Frontal cortex (tissue), 4 donors: ENCODE data around the gene RPL10. TPM values are rescaled to one million over a fixed set of nuclear protein-coding genes. Genes with fewer than 3 reads are reported as not detected.
A peak's percentile ranks its signal among the peaks of the same experiment; 100 is the strongest.
"Not testable (repeated sequence)": the region's sequence is repeated elsewhere in the genome, so short reads cannot be mapped to it uniquely, and the experiment has no call there.

Experiments used
- DNase-seq, 2 donors: peaks; one replicate each; pipeline ENCODE4 v3.0.0; 2012; ENCODE audit warnings: low spot score in 2 of 2
- FAIRE-seq: peaks from 2 replicates; lab custom pipeline; 2012; peaks lifted over from hg19 to GRCh38; lab: Jason Lieb, UNC
- total RNA-seq: library from RNA; depleted of rRNA; stranded (reverse); fragments of >200 nt; gene quantifications from one replicate; pipeline ENCODE4 v1.2.3, GENCODE V29; 2014
- donor health status: control.
- donor health status: control.
- donor health status: control.

RPL10 gene
- total RNA-seq, 1 donor from 2014 or later: 2,273 TPM

GRCh38 chrX:154374313-154375155 lies 23.6 kb upstream of the RPL10 start, which contains the start of gene FLNA:
Gene FLNA, minus strand, starts transcription at chrX:154374634. Its CDS starts 3,389 bp downstream, at chrX:154371245.
- peak in 1 of 2 donors; percentile 45 for DNase-seq
- no peak for FAIRE-seq

- DNase-seq (no peak), FAIRE-seq (no peak)
Observed at GRCh38 chrX:154375156-154375504, 23.0 kb upstream of the RPL10 start.

- DNase-seq (no peak), FAIRE-seq (no peak)
Observed at GRCh38 chrX:154376774-154377173, 21.4 kb upstream of the RPL10 start.

- no peak for DNase-seq
Observed at GRCh38 chrX:154378059-154378798, 19.9 kb upstream of the RPL10 start.

GRCh38 chrX:154378799-154379568 lies 19.2 kb upstream of the RPL10 start, which contains the start of gene EMD:
Gene EMD, plus strand, starts transcription at chrX:154379295. Its CDS starts 190 bp downstream, at chrX:154379485.
- peak; percentile 86 to 93 for DNase-seq
- peak; percentile 34 for FAIRE-seq

More at GRCh38 chrX:154378059-154378798, 19.9 kb upstream of the RPL10 start:
- no peak for FAIRE-seq

GRCh38 chrX:154379569-154379951 lies 18.6 kb upstream of the RPL10 start:
- DNase-seq (no peak), FAIRE-seq (no peak)

GRCh38 chrX:154380153-154380552 lies 18.0 kb upstream of the RPL10 start:
- FAIRE-seq: no peak
- DNase-seq: no peak

GRCh38 chrX:154380787-154381186 lies 17.4 kb upstream of the RPL10 start:
- FAIRE-seq: no peak

GRCh38 chrX:154381271-154381670 lies 16.9 kb upstream of the RPL10 start:
- DNase-seq (no peak), FAIRE-seq (no peak)

More at GRCh38 chrX:154380787-154381186, 17.4 kb upstream of the RPL10 start:
- no peak for DNase-seq

- DNase-seq: no peak
- no peak for FAIRE-seq
Observed at GRCh38 chrX:154382483-154383069, 15.6 kb upstream of the RPL10 start.

- no peak for DNase-seq
- no peak for FAIRE-seq
Observed at GRCh38 chrX:154383359-154384283, 14.6 kb upstream of the RPL10 start.

- no peak for FAIRE-seq
- no peak for DNase-seq
Observed at GRCh38 chrX:154384284-154384892, 13.8 kb upstream of the RPL10 start.

GRCh38 chrX:154388094-154388493 lies 10.1 kb upstream of the RPL10 start:
- not testable (repeated sequence) for FAIRE-seq, DNase-seq

- not testable (repeated sequence) for FAIRE-seq, DNase-seq
Observed at GRCh38 chrX:154388649-154389048, 9.5 kb upstream of the RPL10 start.

- not testable (repeated sequence) for FAIRE-seq, DNase-seq
Observed at GRCh38 chrX:154389812-154390747, 8.1 kb upstream of the RPL10 start.

- FAIRE-seq, DNase-seq: not testable (repeated sequence)
Observed at GRCh38 chrX:154396363-154396762, 1.8 kb upstream of the RPL10 start.
